Measurements from ENCODE around the gene GAS2L2. TPM values are rescaled to one million over a fixed set of nuclear protein-coding genes. Genes with fewer than 3 reads are reported as not detected.
"Not testable (repeated sequence)": the region's sequence is repeated elsewhere in the genome, so short reads cannot be mapped to it uniquely, and the experiment has no call there.

Gene GAS2L2
- total RNA-seq, 1 donor from 2014 or later: not detected

GRCh38 chr17:35708149-35708548 lies 44.9 kb downstream of the GAS2L2 start:
- H3K9me3 ChIP-seq (ENCODE audit: low read depth): no peaks in the 10 kb centered on the region
- no peak overlapping the region for H3K27ac ChIP-seq
- TF ChIP-seq EZH2 (IDR thresholded peaks at IDR 0.05) (no peak), EZH2phosphoT487 (IDR thresholded peaks at IDR 0.05) (no peak), CTCF (IDR thresholded peaks at IDR 0.05) (no peak)
- peaks cover 5% of the 10 kb centered on the region for H4K20me1 ChIP-seq (ENCODE audit: low read depth)
- H2AFZ ChIP-seq (replicated peaks): no peak overlapping the region
- H3F3A ChIP-seq (ENCODE audit: low read depth): peaks cover 27% of the 10 kb centered on the region
- no peak overlapping the region for H3K9ac ChIP-seq
- H3K36me3 Mint-ChIP-seq: peaks cover 12% of the 10 kb centered on the region
- H3K4me3 Mint-ChIP-seq: no peak overlapping the region
- no peak overlapping the region for H3K4me3 ChIP-seq
- H3K79me2 ChIP-seq (ENCODE audit: low read depth): no peaks in the 10 kb centered on the region
- DNase-seq (ENCODE audit: low spot score): no peak
- no peak overlapping the region for H3K27ac Mint-ChIP-seq
- H3K36me3 ChIP-seq: peaks cover 7% of the 10 kb centered on the region
- peaks cover 3% of the 10 kb centered on the region for H3K4me1 Mint-ChIP-seq
- no peaks in the 10 kb centered on the region for H3K9me3 Mint-ChIP-seq
- no peaks in the 10 kb centered on the region for H3K27me3 Mint-ChIP-seq (ENCODE audit: insufficient read depth, low read depth)
- no peaks in the 10 kb centered on the region for H3K27me3 ChIP-seq
- H3K4me1 ChIP-seq: peaks cover 5% of the 10 kb centered on the region
- no peak overlapping the region for H3K4me2 ChIP-seq

- TF ChIP-seq CTCF (IDR thresholded peaks at IDR 0.05): no peak
- no peak for TF ChIP-seq EZH2phosphoT487 (IDR thresholded peaks at IDR 0.05)
- TF ChIP-seq EZH2 (IDR thresholded peaks at IDR 0.05): no peak
- no peak overlapping the region for H3K4me3 Mint-ChIP-seq
- Histone ChIP-seq H3K4me3 (no peak overlapping the region), H3K27me3 (no peaks in the 10 kb centered on the region), H2AFZ (replicated peaks) (no peak overlapping the region), H3F3A (ENCODE audit: low read depth) (peaks cover 16% of the 10 kb centered on the region), H3K9me3 (ENCODE audit: low read depth) (no peaks in the 10 kb centered on the region), H3K27ac (no peak overlapping the region), H3K4me2 (no peak overlapping the region), H4K20me1 (ENCODE audit: low read depth) (peaks cover 15% of the 10 kb centered on the region), H3K36me3 (peaks cover 7% of the 10 kb centered on the region), H3K79me2 (ENCODE audit: low read depth) (no peaks in the 10 kb centered on the region), H3K4me1 (no peaks in the 10 kb centered on the region), H3K9ac (no peak overlapping the region)
- H3K4me1 Mint-ChIP-seq: no peaks in the 10 kb centered on the region
- no peak overlapping the region for H3K27ac Mint-ChIP-seq
- no peak for DNase-seq (ENCODE audit: low spot score)
- no peaks in the 10 kb centered on the region for H3K27me3 Mint-ChIP-seq (ENCODE audit: insufficient read depth, low read depth)
- no peaks in the 10 kb centered on the region for H3K9me3 Mint-ChIP-seq
- H3K36me3 Mint-ChIP-seq: peaks cover 11% of the 10 kb centered on the region
Observed at GRCh38 chr17:35705705-35706104, 47.3 kb downstream of the GAS2L2 start.

- H3K4me3 ChIP-seq: no peak overlapping the region
- H3K27ac Mint-ChIP-seq: no peak overlapping the region
- DNase-seq (ENCODE audit: low spot score): no peak
- no peaks in the 10 kb centered on the region for H3K4me1 Mint-ChIP-seq
- H3K4me3 Mint-ChIP-seq: no peak overlapping the region
- H3K27ac ChIP-seq: no peak overlapping the region
- no peaks in the 10 kb centered on the region for H3K27me3 ChIP-seq
- peaks cover 18% of the 10 kb centered on the region for H4K20me1 ChIP-seq (ENCODE audit: low read depth)
- H3K36me3 ChIP-seq: peaks cover 7% of the 10 kb centered on the region
- H2AFZ ChIP-seq (replicated peaks): no peak overlapping the region
- no peaks in the 10 kb centered on the region for H3K9me3 ChIP-seq (ENCODE audit: low read depth)
- no peaks in the 10 kb centered on the region for H3K4me1 ChIP-seq
- H3K9ac ChIP-seq: no peak overlapping the region
- peaks cover 7% of the 10 kb centered on the region for H3K36me3 Mint-ChIP-seq
- no peaks in the 10 kb centered on the region for H3K9me3 Mint-ChIP-seq
- no peaks in the 10 kb centered on the region for H3K27me3 Mint-ChIP-seq (ENCODE audit: insufficient read depth, low read depth)
- H3K79me2 ChIP-seq (ENCODE audit: low read depth): no peaks in the 10 kb centered on the region
- H3F3A ChIP-seq (ENCODE audit: low read depth): peaks cover 11% of the 10 kb centered on the region
- no peak overlapping the region for H3K4me2 ChIP-seq
- no peak for TF ChIP-seq CTCF (IDR thresholded peaks at IDR 0.05)
- no peak for TF ChIP-seq EZH2 (IDR thresholded peaks at IDR 0.05)
- TF ChIP-seq EZH2phosphoT487 (IDR thresholded peaks at IDR 0.05): no peak
Observed at GRCh38 chr17:35705230-35705629, 47.8 kb downstream of the GAS2L2 start.

- H3K36me3 Mint-ChIP-seq, H3K4me3 ChIP-seq: not testable (repeated sequence)
Observed at GRCh38 chr17:35703308-35703707, 49.7 kb downstream of the GAS2L2 start.

More at GRCh38 chr17:35703308-35703707, 49.7 kb downstream of the GAS2L2 start:
- H2AFZ ChIP-seq (replicated peaks); H3K4me2 ChIP-seq; H3K4me3 Mint-ChIP-seq; H3K4me1 Mint-ChIP-seq; H3K9me3 ChIP-seq (ENCODE audit: low read depth); H3K9ac ChIP-seq; H3K4me1 ChIP-seq; DNase-seq (ENCODE audit: low spot score); H3K9me3 Mint-ChIP-seq; H3K27ac Mint-ChIP-seq; H3K79me2 ChIP-seq (ENCODE audit: low read depth); H3K27me3 ChIP-seq; H3F3A ChIP-seq (ENCODE audit: low read depth); H3K36me3 ChIP-seq; H3K27ac ChIP-seq; H3K27me3 Mint-ChIP-seq (ENCODE audit: insufficient read depth, low read depth): not testable (repeated sequence)
- H4K20me1 ChIP-seq (ENCODE audit: low read depth): peaks cover 18% of the 10 kb centered on the region

Measured in neural progenitor cell (in vitro differentiated cells).